ENCODE data around the gene IQCH.
A peak's percentile ranks its signal among the peaks of the same experiment; 100 is the strongest.
"Not testable (repeated sequence)": the region's sequence is repeated elsewhere in the genome, so short reads cannot be mapped to it uniquely, and the experiment has no call there.

The IQCH gene

DNA sequence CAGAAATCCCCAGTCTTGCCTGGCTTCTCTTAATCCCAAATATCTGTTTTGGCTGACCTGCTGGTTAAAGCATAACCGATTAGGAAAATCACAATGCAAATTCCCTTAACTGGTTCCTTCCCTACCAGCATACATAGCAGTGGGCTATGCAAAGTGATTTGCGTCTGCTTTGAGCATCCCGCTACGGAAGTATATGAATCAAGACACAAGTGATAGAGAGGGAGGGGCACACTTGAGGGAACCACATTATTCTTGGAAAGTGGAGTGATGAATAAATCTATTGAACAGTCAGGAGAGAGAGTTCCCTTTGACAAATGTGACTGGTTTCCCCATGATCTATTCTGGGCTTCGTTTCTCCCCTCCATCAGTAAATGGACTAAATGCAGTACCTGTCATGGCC, 146.8 kb downstream of the IQCH start:
- no peak for DNase-seq

DNA sequence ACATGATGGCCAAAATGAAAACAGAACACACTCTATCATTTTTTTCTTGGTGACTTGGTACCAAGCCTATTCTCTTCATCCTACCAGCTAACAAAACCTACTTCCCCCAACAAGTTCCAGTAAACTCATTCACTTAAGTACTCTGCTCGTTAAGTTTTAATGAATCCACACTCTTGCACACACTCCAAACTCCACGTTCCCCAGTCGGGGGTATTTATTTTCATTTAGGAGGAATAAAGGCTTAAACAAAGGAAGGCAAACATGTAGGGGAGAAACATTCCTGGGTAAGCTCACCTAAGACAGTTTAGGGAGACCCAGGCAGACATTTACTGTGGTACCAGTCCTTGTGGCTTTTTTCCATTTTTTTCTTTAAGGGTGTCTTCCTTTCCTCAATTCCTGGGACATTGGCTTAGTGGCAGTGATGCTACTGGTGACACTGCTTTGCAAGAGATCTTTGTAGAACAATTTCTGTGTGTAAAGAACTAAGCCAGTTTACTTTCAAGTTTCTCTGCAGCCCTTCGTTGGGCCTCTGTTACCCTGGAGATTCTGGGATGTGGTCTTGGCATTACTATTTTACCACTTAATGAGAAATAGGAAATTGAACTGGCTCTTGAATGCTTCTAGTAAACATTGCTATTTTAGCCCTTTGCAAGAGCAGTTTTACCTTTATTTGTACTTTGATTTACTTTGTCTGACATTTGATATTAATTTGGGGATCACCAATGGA, 149.0 kb downstream of the IQCH start:
- DNase-seq = no peak

DNA sequence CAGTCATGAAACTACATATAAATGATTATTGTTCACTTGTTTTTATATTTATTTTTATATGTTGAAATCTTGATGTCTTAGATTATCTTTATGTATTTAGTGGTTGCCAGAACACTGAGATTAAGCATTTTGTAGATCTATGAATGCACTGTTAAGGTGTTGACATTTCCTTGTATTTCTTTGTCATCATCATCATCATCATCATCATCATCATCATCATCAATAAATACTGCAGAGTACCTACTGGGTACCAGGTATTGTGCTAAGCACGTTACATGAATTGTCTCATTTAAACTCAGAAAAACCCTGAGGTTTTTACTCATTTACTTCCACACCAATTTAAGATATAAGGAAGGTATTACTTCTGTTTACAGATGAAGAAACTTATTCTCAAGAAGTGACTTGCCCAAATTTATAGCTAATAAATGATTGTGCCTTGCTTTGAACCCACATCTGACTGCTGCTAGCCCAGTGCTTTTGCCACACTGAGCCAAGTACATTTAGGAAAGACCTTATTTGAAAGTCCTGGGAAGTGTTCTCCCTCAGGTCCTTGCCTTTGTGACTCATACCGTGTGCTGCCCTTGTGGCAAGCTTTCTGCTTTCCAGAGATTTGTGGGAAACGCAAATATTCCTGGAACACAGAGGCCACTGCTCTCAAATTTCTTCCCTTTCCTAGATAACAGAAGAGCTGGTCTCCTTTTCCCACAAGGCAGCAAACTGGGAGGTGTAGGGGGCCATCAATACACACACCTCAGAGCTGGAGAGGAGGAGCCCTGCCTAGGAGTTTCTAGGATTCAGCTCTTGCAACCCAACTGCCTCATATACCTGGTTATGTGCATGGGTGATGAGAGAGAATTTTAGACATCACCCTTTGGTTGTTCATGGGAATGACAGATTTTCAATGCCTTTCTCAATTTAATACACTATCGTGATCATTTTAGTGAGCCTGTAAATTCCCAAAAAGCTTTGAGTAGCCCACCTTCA, 150.9 kb downstream of the IQCH start:
- peak; percentile 74 for DNase-seq

DNA sequence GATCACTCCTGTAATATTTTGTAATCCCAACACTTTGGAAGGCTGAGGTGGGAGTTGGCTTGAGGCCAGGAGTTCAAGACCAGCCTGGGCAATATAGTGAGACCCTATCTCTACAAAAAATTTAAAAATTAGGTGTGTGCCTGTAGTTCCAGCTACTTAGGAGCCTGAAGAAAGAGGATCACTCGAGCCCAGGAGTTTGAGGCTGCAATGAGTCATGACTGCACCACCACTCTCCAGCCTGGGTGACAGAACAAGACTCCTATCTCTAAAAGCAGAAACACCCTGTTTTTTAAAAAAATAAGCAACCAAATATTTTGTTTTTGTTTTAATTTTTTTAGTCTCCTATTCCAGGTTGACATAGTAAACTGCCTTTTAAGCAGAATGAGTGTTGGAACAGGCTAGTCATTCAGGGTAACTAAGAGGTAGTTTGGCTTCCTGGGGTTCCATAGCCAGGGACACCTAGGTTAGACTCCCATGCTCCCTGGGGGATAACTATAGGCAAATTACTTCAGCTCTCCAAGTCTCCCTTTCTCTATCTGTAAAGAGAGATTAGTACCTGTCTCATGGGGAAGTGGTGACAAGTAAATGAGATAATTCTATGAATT, 151.8 kb downstream of the IQCH start:
- DNase-seq = no peak

DNA sequence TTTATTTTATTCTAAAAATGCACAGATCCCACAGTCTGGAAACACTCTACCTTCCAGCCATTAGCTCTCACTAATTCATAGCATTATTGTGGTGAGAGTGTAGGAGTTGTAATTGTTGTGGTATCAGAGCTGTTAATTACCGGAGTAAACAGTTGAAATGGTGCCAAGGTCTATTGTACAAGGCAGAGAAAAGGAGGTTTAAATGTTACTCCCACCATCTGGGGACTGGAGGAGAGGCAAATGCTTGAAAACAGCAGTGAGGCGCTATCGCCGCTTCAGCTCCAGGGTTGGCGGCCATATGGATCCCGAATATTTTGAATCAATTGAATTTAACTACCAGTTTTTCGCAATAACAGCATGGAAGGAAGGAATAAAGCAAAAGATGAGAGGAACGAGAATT, 153.2 kb downstream of the IQCH start:
- no peak for DNase-seq

DNA sequence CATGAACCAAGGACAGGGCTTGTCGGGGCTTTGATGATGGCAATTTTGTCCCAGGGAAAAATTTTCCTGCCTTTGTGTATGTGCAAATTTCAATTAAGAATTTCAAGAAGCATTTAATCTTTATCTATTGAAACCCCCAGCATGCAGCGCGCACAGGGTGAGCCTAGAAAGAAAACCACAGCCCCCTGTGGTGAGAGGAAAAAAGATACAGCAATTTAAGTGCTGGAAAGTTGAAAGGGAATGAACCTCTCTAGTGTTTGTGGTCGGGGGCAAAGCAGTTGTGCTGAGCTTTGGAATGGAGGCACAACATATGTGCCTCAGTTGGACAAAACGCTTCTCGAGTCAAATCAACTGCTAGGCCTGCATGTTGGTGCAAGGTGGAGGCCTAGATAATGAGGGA, 154.6 kb downstream of the IQCH start:
- no peak for DNase-seq

DNA sequence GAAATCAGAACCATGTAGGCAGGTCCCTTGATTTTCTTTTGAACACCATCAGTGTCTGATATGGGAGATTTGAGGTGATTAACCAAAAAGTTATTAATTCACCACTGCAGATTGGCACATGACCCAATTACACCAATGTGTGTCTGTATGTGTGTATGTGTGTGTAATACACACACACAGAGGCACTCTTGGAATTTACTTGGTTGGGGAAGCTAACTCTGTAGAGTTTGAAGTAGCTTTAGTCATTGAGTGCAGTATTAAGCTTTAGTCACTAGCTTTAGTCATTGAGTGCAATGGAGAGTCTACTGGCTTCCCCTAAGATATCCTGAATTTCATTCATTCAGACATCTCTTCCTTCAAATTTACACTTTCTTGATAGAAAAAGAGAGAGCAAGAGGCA, 156.9 kb downstream of the IQCH start:
- DNase-seq = no peak

DNA sequence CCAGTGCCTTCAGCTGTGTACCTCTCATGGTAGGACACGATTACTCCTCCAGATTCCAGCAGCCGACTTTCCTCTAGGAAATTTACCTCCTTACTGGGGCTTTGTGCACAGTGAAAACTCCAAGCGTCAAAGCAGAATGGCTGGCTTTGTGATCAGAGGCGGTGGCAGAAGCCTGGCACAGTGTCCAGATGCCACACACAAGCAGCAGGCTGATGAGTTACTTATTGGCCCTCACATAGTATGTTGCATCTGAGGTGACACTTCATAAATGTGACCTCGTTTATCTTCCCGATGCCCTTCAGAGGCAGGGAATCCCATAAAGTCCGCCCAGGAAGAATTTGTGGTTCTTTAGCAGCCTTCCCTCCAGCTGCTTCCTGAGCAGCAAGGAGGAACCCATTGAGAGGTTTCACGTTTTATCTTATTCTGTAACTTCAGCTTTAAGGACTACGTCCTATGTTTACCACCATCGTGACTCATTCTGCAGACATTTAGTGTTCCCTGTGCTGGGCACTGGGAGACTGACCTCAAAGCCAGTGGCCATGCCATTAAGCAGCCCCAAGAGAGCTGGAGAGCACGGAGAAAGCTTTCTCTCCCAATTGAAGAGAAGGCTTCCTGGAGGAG, 159.3 kb downstream of the IQCH start:
- peak; percentile 23 for DNase-seq

DNA sequence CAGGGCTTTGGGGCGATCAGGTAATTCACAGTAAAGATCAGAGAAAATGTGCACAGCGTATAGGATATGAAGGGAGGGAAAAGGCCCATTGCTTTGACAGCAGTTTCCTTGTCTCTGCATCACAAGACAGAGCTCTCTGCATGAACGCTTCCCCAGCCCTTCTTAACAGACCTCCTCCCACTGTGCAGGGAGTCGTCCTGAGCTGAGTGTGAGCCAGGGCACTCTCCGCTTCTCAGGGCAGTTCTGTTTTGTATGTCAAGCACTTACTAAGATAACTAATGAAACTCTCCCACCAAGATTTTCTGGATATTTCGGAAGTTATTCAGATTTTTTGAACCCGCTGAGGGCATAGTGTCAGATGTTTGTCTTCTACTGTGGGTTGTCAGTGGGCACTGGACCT, 160.6 kb downstream of the IQCH start:
- DNase-seq = no peak

DNA sequence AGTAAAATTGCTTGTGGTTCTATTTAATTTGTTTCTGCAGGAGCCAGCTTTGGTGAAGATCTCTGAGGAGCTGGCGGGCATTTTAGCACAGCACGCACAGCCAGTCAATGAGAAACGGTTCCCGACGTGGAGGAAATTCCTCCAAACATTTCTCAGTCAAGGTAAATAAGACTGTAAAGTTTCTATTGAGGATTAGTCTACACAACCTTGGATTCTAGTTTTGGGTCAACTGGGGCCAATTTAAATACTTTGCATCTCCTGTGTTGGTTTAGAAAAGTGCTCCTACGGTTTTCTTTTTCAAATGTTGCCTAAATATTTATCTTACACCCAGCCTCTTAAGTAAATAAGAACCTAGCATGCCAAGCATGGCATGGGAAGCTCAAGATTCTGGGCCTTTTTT, 162.3 kb downstream of the IQCH start:
- no peak for DNase-seq

DNA sequence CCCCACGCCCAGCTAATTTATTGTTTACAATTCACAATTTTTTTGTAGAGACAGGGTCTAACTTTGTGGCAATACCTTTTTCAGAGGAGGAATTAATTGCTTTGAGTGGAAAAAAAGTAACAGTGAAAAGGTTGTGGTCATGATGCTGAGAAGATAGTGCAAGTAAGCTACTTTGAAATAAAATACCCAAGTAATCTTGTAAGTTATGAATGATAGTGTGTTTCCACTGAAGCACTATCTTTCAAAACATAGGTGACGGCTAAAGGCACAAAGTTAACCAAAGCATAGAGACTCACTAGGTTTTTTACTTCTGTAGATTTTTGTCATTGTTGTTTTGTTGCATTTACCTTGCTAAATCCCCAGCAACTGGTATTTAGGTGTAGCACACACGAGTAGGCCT, 165.1 kb downstream of the IQCH start:
- no peak for DNase-seq

DNA sequence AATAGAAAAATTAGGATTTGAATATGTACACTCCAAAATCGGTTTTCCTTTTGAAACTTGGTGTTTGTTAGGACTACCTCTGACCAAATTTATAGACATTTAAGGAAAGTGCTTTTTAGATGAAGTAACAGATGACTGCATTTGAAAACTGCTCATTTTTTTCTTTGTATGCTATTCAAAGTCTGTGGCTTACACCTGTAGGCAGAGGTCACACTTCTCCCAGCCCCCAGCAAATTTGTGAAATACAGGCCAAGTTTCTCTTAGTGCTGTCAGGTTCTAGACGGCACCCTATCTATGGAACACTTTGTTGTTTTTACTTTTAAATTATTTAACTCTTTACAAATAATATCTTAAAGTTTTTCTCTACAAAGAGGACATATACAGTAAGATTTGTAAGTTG, 165.6 kb downstream of the IQCH start:
- no peak for DNase-seq

DNA sequence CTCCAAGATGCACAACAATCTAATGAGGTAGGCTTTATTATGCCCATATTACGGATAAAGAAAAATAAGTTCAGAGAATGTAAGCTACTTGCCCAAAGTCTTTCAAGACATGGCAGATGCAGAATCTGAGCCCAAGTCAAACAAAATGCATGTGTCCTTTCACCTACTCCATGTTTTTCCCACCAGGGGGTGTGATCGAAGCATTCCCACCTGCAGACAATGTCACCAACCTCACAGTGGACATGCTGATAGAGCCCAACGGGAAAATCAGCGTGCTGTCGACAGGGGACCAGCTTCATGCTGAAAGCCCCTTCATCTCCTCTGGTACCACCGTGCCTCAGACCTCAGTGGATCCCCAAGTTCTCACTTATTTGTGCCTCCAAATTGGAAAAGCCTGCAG, 166.5 kb downstream of the IQCH start:
- no peak for DNase-seq

DNA sequence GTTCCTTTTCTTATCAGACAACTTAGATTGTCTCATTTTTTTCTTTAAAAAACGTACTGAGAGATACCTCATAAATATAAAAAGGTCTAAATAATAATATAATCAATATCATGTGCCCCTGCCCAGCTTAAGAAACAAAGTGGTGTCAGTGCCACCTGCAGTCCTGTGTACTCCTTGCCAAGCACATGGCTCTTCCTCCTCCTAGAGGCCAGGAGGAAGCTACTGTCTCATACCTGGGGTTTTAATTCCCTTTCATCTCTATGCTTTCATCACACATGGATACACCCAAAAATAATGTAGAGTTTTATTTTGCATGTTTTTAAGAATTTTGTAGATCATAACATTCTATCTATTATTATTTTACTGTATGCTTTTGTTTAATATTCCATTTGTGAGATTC, 167.7 kb downstream of the IQCH start:
- no peak for DNase-seq

DNA sequence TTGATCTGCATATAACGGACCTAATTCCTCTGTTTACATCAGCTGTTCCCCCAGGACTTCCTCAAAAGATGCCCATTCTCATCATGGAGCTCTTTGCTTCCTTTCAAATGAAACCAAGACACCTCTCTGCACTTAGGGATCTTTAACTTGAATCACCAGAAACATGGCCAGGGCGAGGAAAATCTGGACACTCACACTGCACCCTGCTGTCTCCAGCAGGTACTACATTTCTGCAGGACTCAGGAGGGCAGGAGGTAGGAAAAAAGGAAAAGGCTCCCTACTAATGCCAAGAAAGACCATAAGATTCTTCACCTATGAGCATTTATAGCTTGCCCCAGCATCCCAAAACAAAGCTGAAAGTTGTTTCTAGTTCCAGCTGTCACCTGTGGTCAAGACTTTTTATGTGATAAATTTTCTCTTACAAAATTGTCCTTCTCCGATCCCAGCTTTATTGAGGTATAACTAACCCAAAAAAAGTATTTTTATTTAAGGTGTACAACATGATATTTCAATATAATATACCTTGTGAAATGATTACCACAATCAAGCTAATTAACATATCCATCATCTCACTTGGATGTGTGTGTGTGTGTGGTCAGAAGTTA, 179.0 kb downstream of the IQCH start:
- peak; percentile 53 for DNase-seq

DNA sequence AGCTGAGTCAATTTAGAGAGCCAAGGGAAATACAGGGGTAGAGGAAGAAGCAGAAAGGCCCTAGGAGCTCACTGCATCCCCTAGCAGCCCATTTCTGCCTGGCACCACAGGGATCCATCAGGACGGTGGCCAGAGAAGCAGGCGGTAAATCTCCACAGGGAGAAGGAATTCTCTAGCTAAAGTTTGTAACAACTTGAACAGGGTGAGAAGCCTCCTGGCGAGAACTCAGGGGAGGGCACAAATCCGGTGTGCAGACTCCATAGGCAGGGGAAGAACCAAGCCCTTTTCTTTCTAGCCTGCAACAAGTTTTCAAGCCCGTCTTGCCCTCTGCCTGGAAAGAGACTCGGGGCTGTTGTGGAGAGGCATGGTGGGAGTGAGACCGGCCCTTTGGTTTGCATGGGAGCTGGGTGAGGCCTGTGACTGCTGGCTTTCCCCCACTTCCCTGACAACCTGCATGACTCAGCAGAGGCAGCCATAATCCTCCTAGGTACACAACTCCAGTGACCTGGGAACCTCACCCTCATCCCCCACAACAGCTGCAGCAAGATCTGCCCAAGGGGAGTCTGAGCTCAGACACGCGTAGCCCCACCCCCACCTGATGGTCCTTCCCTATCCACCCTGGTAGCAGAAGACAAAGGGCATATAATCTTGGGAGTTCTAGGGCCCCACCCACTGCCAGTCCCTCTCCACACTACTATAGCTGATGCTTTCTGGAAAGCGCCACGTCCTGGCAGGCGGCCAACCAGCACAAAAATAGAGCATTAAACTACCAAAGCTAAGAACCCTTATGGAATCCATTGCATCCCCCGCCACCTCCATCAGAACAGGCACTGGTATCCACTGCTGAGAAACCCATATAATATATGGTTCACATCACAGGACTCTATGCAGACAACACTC, 182.0 kb downstream of the IQCH start:
- DNase-seq = not testable (repeated sequence)

DNA sequence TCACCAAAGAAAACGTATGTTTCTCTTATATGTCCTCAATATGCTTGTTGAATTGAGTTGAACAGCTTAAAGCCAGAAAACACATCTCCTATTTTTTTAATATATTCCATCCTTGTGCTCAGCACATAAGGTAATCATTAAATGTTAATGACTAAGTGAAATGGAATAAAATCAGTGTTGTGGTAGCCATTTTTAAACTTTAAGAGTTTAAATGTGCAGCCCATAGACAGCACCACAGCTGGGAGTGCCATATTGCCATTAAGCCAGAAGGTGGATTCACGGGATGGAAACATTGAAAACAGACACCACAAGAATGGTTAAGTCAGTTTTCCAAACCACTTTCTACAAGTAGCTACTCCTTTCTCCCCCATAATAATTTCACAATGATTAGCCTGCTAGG, 189.5 kb downstream of the IQCH start:
- DNase-seq = peak; percentile 29

DNA sequence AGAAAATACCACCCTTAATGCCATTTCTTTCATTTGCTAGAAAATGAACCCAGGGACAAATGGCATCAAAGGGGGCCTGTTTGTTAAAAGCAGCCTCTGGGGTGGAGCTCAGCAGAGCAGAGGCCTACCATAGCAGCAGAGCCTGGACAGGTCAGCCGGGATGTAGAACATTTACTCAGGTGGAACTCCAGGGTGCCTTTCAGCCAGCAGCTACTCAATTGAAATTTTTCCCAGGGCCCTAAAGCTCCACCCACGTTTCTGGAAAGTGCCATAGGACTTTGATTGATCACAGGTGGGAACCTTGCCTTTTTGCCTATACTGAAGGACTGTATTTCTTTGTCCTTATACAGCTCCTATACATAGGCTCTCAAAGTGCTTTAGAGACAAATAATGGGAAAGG, 191.9 kb downstream of the IQCH start:
- no peak for DNase-seq

DNA sequence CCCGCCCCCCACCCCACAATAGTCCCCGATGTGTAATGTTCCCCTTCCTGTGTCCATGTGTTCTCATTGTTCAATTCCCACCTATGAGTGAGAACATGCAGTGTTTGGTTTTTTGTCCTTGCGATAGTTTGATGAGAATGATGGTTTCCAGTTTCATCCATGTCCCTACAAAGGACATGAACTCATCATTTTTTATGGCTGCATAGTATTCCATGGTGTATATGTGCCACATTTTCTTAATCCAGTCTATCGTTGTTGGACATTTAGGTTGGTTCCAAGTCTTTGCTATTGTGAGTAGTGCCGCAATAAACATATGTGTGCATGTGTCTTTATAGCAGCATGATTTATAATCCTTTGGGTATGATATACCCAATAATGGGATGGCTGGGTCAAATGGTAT, 193.8 kb downstream of the IQCH start:
- DNase-seq = not testable (repeated sequence)

DNA sequence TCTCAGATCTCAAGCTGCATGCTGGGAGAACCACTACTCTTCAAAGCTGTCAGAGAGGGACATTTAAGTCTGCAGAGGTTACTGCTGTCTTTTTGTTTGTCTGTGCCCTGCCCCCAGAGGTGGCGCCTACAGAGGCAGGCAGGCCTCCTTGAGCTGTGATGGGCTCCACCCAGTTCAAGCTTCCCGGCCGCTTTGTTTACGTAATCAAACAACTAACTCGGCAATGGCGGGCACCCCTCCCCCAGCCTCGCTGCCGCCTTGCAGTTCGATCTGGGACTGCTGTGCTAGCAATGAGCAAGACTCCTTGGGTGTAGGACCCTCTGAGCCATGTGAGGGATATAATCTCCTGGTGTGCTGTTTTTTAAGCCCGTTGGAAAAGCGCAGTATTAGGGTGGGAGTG, 199.1 kb downstream of the IQCH start:
- DNase-seq = not testable (repeated sequence)

DNA sequence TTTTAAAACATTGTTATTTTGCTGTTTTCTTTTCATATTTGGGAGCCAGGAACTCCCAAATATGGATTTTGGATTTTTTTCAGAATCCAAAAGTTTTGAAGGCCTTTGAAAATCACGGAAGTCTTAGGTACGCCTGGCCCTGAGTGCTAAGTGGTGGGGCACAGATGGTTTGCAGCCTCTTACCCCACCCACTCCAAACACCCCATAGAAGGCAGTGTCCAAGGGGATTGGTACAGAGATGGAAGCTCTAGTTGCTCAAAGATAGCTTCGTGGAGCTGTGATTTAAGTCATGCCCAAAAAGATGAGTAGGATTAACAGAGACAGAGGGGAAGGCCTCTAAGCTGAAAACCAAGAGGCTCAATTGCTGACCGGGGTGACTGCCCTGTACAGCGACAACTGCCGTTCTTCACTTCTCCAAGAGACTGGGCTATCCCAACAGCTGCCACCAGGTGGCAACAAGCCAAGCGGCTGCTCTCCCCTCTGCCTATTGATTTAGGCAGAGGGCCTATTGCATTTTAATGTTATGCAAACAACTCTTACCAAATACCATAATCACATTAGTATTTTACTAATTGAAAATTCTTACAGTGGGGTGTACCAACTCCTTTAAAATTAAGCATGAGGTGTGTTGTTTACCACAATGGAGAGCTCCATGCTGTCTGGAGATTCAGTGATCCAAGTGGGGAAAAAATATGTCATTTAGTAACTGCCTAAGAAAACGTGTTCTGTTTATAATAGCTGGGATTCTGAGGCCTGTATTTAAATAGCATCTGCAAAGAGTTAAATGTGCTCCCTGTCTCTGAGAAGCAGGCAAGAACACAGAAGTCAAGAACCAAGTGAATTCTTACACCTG, 202.3 kb downstream of the IQCH start:
- peak; percentile 61 for DNase-seq

All from fibroblast of skin of right quadriceps (primary cell).